GM19468 (cell line): Measurements from ENCODE around the gene GOLGA8N.

Experiments
- ATAC-seq: cut with Tn5 transposase; IDR thresholded peaks from one replicate; pipeline ENCODE4 v1.9.1; 2021; ENCODE audit warnings: mild to moderate bottlenecking, moderate library complexity, moderate number of reproducible peaks; ENCODE audit not compliant: unreplicated experiment; ENCODE audit errors: extremely low read depth

GOLGA8N gene

DNA sequence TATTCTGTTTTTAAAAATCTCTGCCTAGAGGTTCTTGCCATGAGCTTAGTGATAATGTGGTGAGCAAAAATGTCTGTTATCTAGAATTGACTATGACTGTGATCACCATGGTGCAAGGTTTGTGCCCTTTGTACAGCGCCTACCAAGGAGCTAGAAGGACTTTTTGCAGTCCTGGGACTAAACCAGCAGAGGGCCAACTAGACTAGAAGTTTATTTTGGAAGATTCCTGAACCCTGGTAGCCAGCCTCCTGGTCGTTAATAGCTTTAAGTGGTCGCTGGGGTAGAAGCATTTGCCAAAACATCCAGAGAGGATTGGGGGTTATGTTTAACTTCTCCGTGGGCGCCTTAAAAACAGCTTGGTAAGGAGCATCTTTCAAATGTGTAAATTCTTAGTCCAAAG lies 56.1 kb downstream of the GOLGA8N start:
- ATAC-seq = no peak

DNA sequence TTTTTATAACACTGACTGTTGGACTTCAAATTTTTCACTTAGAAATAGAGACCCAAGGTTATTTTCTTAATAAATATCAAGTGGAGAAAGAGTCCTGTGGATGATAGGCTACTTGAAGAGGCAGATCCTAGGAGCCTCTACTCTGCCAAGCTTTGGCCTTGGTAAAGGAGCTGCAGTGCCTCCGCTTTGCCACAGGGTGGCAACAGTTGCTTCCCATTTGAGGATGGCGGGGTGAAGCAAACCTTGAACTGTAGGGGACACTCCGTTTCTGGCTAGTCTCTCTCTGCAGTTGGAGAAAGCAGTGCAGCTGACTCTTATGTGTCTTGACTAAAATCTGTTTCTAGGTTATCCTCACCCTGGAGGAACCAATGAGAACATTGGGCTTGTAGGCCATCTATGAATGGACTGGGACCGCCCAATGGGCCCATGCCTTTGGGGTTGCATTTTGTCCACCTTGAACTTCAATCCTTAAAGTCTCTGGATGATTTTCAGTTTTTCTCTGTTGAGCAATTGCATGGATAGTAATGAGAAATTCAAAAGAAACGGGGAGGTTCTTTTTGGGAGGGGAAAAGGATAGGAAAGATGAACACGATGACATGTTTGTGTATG lies 58.1 kb downstream of the GOLGA8N start:
- no peak for ATAC-seq

DNA sequence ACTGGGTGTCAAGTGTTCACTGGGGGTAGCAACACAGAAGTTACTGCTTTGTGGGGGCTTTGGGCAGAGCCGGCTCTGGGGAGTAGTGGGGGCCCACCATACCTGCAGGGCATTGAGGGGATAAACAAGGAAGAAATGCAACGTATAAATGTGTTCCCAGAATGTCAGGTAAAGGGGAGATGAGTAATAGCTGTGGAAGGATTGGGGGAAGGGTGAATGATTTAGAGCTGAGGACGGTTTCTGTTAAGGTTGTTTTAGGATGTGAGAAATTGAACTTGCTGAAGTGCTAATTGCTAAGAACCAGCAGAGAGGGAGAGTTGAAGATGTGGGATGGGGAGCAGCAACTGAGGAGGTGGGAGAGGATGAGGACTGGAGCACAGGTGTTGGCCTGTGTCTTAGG lies 58.9 kb downstream of the GOLGA8N start:
- no peak for ATAC-seq

DNA sequence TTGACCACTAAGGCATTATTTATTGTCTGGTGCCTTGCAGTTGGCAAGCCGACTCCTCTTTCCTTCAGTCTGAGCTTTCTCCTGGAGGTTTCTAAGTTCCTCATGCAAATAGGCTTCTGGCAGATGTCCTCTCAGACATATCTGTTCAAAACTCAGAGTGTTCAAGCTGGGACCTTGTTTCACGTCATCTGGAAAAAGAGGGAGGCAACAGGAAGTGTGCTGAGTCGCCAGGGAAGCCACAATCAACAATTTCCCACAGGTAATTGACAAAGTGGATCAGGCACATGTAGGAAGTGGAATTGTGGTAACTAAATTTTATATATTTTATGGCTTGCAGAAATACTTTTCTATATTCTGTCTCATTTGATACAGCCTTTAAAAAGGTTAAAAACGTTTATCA lies 62.8 kb downstream of the GOLGA8N start:
- no peak for ATAC-seq

DNA sequence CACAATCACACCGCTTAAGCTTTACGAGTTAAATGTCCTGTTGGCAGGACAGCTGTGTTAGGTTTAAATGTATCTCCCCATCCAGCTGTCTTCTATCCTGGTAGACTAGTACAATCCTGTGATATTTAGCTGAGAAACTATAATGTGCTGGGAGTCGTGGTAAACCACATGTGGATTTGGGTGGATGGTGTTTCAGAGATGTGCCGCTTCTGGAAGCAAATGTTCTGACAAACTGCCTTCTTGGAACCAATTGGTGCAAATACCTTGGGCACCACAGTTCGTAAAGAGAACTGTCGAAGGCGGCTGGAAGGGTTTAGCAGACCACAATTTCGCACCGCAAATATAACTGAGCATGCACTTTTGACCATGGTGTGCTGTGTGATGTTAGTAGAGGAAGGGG lies 63.2 kb downstream of the GOLGA8N start:
- no peak for ATAC-seq
